H1 (cell line): ENCODE data around the gene STRN. TPM values are rescaled to one million over a fixed set of nuclear protein-coding genes. Genes with fewer than 3 reads are reported as not detected.

Experiments used
- SIN3A ChIP-seq, 2 experiments: IDR thresholded peaks in 1 of 2; conservative IDR thresholded peaks in 1 of 2; 2 replicates each; pipeline ENCODE4 v1.6.1; 2011 to 2012; ENCODE audit warnings: low read length in 2 of 2, improper control_type of control experiment in 1 of 2, low read depth in 1 of 2, mild to moderate bottlenecking in 1 of 2
- polyA plus RNA-seq, 7 experiments: library from polyadenylated mRNA; depleted of rRNA in 3 of 7; stranded (reverse) in 5 of 7; unstranded in 2 of 7; fragments of >200 nt in 5 of 7; fragments of 200-250 nt in 2 of 7; gene quantifications; 1 replicate in 5 of 7; 2 replicates in 1 of 7; 4 replicates in 1 of 7; pipeline versions ENCODE4 v1.2.1 to v1.2.3, GENCODE V29; 2011 to 2013; ENCODE audit warnings: missing spikeins in 2 of 7, mixed read lengths in 2 of 7
- total RNA-seq: library from RNA; stranded (reverse); fragmentation: NEBNext Ultra II Directional; extraction: Animal tissue kit (Norgen Biotek cat#: 25700); gene quantifications from 2 replicates; pipeline ENCODE4 v1.2.1, GENCODE V29; 2021

The STRN gene
- total and polyA plus RNA-seq, 2 of the 8 experiments (the other 6 are each of a cell fraction or from before 2014, with no cell fraction given): 8.3 to 47.0 TPM

- no peak for TF ChIP-seq SIN3A (conservative IDR thresholded peaks at IDR 0.05 in 1 of 2, IDR thresholded peaks at IDR 0.05 in 1 of 2; ENCODE audit: low read depth in 1 of 2, low read length in 2 of 2)
Observed at GRCh38 chr2:36800381-36800780, 166.0 kb downstream of the STRN start (continued).
